MM.1S (cell line): Measurements from ENCODE around the gene SIGLEC14.

Experiments
- EZH2 ChIP-seq: fragments of 300-600 bp; sonication (generic); optimal IDR thresholded peaks from 2 replicates; pipeline ENCODE3; 2017; ENCODE audit warnings: low read depth, mild to moderate bottlenecking, antibody characterized with exemption, low read length, mixed read lengths
- TF ChIP-seq, protein P1 (sequence below): fragments of 300-600 bp; sonication (generic); IDR thresholded peaks from 2 replicates; pipeline ENCODE4 v1.5.1; 2016; ENCODE audit warnings: antibody characterized with exemption, low read length, mixed read lengths

DNA sequence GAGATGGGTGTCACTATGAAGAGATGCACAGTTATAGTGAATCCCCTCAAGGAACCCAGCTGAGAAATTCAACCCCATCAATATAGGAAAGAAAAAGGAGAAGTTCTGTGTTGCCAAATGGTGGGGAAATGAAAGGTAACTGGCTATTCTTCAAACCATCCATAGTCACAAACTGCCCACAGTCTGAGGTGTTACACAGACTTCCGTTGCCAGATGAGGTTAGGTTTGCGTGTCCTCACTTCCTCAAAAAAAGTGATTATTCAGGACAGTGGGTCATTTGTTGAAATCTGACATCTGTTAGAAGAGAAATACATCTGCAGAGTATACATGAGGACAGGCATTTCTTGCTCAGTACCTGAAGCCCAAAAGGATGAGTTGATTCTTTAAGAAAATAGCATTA is 25.4 kb downstream of the SIGLEC14 start:
- TF ChIP-seq, protein P1, sequence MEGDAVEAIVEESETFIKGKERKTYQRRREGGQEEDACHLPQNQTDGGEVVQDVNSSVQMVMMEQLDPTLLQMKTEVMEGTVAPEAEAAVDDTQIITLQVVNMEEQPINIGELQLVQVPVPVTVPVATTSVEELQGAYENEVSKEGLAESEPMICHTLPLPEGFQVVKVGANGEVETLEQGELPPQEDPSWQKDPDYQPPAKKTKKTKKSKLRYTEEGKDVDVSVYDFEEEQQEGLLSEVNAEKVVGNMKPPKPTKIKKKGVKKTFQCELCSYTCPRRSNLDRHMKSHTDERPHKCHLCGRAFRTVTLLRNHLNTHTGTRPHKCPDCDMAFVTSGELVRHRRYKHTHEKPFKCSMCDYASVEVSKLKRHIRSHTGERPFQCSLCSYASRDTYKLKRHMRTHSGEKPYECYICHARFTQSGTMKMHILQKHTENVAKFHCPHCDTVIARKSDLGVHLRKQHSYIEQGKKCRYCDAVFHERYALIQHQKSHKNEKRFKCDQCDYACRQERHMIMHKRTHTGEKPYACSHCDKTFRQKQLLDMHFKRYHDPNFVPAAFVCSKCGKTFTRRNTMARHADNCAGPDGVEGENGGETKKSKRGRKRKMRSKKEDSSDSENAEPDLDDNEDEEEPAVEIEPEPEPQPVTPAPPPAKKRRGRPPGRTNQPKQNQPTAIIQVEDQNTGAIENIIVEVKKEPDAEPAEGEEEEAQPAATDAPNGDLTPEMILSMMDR, result no peak
- no peak for TF ChIP-seq EZH2
